Measurements from ENCODE around the gene GLIS1. TPM values are rescaled to one million over a fixed set of nuclear protein-coding genes. Genes with fewer than 3 reads are reported as not detected.

Gene GLIS1
- total RNA-seq, 1 donor from 2014 or later, result not detected

DNA sequence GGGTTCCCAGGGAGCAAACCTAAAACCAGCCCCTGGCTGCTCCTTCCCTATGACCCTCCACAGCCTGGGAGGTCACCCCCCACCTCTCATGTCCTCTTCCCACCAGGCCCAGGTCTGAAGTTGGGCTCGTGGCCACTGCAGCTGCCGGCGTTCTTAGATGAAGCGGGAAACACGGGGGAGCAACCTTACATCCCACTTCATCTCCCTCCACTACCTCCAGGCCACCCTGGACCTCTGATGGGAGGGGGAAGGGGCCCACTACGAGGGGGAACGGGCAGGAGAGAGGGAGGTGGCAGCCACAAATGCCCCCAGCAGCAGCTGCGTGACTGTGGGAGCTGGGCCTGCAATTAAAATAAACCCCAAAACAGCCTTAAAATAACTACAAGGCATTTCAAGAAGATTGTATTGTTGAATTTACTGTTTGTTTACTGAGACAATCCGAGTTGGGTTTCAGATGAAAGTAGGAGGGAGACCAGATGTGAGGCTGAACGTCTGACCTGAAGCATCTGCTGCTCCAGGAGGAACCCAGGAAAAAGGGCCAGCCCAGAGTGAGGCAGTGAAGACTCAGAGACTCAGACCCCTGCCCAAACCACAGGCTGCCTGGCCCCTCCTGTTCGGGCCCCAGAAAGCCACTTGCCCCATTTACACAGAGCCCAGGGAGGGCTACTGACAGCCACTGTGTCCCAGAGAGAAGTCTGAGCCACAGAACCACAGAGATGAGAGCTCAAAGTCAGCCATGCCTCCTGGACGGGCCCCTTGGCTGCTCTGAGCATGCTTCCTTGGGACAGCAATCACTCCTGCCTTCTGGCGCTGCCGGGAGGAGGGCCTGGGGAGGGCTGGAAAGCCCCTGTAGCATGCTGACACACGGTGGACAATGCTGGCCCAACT lies 59.8 kb downstream of the GLIS1 start:
- no peak for DNase-seq (ENCODE audit: low read depth in 2 of 2)

DNA sequence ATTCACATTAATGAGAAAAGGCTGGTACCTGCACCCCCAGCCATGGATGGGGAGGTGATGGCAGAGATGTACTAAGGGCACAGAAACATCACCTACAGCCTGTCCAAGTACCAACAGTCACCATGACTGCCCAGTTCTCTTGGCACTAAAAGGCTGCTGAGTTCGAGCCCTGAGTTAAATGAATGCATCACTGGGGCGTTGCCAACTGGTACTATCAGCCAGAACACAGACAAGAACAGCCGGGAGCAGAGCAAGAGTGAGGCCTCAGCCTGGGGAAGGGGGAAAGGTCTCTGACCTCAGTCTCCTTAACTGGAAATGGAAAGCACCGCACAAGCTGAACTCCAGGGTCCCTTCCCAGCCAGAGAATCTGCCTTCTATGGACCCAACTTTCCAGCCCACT lies 60.5 kb downstream of the GLIS1 start:
- no peak for DNase-seq (ENCODE audit: low read depth in 2 of 2)

DNA sequence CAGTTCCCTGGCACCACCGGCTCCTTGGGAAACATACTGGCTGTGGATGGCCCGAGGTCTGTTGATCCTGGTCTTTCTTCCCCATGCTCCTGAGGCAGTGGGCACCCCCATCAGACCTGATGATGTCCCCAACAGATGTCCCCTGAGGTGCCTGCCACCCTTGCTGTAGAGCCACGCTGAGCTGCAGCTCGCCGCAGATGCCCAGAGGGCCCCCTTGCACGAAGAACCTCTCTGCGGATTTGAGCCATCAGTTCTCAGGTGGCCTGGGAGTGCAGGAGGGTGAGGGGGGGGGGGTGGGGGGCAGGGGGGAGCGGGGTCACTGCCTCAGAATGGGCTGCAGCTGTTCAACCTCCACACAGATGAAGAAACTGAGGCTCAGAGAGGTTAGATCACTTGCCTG lies 60.9 kb downstream of the GLIS1 start:
- no peak for DNase-seq (ENCODE audit: low read depth in 2 of 2)

DNA sequence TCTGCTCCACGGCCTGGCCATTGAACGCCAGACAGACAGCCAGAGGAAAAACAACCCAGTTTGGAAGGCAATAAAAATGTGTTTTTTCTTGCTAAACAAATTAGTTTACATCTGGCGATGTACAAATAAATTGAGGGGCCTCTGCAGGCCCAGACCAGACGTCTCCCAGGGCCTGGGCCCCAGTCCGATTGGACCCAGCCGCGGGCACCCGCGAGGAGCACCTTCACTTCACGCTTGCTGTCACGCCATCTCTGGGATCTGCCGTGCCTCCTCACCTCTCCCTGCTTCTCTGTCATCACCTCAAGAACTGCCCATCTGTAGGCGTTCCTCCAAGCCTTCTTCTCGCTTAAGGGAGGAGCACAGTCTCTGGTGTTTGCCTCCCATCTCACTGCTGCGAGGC lies 61.5 kb downstream of the GLIS1 start:
- no peak for DNase-seq (ENCODE audit: low read depth in 2 of 2)

GRCh38 chr1:53672785-53673184 lies 66.2 kb downstream of the GLIS1 start:
- no peak for DNase-seq (ENCODE audit: low read depth in 2 of 2)

DNA sequence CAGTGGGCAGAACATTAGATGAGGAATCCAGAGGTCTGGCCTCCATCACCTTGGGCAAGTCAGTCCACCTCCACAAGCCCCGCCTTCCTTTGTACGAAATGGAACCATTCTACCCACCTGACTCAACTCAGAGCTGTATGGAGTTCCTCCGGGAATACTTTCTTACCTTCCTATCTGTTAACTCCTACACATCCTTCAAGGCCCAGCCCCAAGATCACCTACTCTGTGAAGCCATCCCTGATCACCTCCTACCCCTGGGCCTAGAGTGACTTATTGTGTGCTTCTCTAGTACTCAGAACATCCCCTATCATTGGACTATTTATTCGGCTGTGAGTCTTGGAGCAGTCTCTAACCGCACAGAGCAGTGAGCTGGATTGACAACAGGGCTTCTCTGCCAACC lies 66.7 kb downstream of the GLIS1 start:
- DNase-seq (ENCODE audit: low read depth in 2 of 2), result no peak

- DNase-seq (ENCODE audit: low read depth in 2 of 2), result no peak
Observed at GRCh38 chr1:53669621-53670191, 69.3 kb downstream of the GLIS1 start.

DNA sequence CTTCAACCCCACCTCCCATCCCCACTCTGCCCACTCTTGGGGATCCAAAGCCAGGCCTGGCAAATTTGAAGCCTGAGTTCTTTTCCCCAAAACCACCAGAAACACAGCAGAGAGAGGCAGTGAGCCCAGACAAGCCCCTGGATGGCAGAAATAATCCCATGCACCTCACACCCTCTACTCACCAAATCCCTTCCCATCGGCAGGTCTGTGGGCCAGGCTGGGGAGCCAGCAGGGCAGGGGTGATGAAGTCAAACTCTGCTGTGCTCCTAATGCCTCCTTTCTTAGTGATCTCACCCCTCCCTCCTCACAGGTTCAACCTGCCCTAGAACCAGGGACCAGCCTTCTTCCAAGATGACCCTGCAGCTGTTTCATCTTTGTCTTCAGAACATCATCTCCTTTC lies 72.4 kb downstream of the GLIS1 start:
- DNase-seq (ENCODE audit: low read depth in 2 of 2), result no peak

DNA sequence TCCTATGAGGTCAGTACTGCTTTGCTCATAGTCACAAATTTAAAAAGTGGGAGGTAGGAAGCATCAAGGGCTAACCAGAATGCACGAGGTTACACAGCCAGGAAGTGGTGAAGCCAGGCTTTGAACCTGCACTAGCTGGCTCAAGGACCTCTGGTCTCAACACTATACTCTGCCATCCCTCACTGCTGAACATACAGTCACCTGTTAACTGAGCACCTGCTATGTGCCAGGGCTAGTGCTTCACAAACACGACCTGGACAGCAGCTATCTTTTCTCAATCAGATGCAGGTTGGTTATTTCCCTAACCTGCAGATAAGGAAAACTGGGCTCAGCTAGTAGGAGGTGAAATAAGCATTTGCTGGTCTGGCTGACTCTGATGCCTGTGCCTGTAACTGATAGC lies 73.0 kb downstream of the GLIS1 start:
- no peak for DNase-seq (ENCODE audit: low read depth in 2 of 2)

- no peak for DNase-seq (ENCODE audit: low read depth in 2 of 2)
Observed at GRCh38 chr1:53663529-53664300, 75.2 kb downstream of the GLIS1 start.

GRCh38 chr1:53662951-53663350 lies 76.0 kb downstream of the GLIS1 start:
- no peak for DNase-seq (ENCODE audit: low read depth in 2 of 2)

DNA sequence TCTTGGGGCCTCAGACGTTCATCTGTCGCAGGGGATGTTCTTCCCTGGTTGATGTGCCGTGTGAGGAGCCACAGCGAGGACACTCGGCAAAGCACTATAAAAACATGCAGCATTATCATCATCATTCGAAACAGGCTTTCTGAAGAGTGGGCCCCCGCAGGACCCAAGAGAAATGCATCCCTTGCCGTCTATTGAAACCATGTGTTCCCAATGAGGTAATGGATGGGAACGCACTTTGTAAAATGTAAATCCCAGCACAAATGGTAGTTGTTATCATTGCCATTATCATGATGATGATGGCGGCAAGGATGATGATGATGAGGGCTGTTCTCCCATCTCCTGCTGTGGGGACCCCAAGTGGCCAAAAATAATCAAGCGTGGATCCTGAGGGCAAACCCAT lies 76.8 kb downstream of the GLIS1 start:
- no peak for DNase-seq (ENCODE audit: low read depth in 2 of 2)

GRCh38 chr1:53661496-53661895 lies 77.5 kb downstream of the GLIS1 start:
- DNase-seq (ENCODE audit: low read depth in 2 of 2), result no peak

DNA sequence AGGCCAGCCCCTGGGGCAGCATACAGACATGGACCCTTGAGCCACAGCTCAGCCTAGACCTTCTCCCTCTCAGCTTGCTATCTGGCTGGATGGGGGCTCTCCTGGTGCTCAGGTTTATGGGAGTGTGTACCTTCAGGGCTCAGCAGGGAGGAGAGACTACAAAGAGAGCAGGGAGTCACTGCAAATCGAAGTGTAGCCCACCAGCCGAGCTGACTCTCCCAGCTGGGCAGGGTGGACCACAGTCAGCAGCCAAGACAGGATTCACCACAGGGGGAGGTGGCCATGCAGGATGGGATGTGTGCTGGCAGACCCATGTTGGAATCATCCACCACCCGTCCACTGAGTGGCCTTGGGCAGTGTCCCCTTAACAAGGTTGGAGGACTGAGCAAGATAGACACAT lies 78.3 kb downstream of the GLIS1 start:
- no peak for DNase-seq (ENCODE audit: low read depth in 2 of 2)

GRCh38 chr1:53659436-53659835 lies 79.5 kb downstream of the GLIS1 start:
- no peak for DNase-seq (ENCODE audit: low read depth in 2 of 2)

- peak in 1 of 2 donors; percentile 23 for DNase-seq (ENCODE audit: low read depth in 2 of 2)
Observed at GRCh38 chr1:53658489-53659230, 80.3 kb downstream of the GLIS1 start.

GRCh38 chr1:53657891-53658396 lies 81.0 kb downstream of the GLIS1 start:
- no peak for DNase-seq (ENCODE audit: low read depth in 2 of 2)

DNA sequence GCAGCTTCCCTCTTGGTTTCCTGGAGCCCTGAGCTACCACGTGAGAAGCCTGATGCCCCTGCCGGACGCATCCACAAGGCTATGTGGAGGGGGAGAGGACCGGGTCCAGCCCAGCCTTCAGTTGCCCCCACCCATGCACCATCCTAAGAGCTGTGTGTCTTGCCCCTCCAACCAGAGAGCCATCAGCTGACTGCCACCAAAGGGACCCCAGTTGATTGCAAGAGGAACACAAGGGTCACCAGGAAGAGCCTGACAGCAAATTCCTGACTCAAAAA lies 81.5 kb downstream of the GLIS1 start:
- DNase-seq (ENCODE audit: low read depth in 2 of 2), result no peak

GRCh38 chr1:53656747-53657530 lies 82.0 kb downstream of the GLIS1 start:
- no peak for DNase-seq (ENCODE audit: low read depth in 2 of 2)

DNA sequence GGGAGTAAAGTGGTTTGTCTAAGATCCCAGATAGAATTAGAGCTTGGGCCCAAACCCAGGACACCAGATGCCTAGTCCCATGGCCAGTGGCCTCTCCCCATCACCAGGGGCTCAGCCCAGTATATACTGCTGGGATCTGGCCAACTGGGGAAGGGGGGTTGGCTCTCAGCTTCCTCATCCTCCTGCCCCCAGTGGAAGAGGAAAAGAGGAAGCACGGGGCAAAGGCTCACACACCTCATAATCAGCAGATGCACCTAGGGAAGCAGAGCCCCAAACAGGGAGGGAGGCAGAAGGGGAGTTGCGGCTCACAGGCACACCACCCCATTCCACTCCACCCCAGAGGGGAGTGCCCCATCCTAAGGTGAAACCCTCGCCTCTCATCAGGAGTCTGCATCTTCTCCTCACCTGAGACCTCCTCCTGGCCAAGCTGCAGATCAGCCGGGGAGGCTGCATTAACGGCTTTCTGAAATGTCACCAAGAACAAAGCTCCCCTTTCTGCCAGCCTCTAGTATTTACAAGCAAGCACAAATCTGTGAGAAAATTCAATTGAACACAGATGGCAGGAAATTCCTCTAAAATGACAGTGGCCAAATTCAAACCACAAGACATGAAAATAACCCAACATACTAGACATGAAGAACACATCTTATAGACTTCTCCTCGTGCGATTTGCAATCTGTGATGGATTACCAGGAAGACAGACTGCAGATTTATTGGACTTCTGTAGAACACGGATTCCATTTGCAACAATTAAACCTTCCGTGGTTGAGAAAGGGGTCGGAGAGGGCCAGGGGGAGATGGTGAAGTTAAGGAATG lies 82.8 kb downstream of the GLIS1 start:
- DNase-seq (ENCODE audit: low read depth in 2 of 2), result no peak
